ENCODE data around the gene CTNNA2. TPM values are rescaled to one million over a fixed set of nuclear protein-coding genes. Genes with fewer than 3 reads are reported as not detected.

Gene CTNNA2
- total and polyA plus RNA-seq, 11 donors, result 0.20 to 0.81 TPM; not detected in 9

DNA sequence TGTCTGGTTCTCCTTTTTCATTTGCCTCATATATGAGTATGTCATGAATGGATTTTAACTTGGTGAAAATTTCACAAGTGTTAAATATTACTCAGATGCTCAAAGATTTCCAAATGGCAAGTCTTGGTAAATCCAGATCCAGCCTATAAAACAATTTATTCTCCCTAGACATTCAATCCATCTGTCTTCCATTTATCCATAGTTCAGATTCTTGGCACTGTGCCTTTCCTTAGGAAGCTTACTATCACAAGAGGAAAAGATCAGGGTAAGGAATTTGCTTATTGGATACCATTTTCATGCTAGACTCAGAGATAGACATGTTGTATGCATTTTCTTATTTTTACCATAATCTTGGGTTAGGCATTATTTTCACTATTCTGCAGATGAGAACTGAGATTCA is 864.2 kb downstream of the CTNNA2 start:
- no peak overlapping the region for H3K27ac ChIP-seq
- H3K27me3 ChIP-seq, result no peaks in the 10 kb centered on the region
- intact Hi-C loops (cut with DNase I), result no loop called here
- TF ChIP-seq POLR2A (IDR thresholded peaks at IDR 0.05), result no peak
- TF ChIP-seq, protein P1, sequence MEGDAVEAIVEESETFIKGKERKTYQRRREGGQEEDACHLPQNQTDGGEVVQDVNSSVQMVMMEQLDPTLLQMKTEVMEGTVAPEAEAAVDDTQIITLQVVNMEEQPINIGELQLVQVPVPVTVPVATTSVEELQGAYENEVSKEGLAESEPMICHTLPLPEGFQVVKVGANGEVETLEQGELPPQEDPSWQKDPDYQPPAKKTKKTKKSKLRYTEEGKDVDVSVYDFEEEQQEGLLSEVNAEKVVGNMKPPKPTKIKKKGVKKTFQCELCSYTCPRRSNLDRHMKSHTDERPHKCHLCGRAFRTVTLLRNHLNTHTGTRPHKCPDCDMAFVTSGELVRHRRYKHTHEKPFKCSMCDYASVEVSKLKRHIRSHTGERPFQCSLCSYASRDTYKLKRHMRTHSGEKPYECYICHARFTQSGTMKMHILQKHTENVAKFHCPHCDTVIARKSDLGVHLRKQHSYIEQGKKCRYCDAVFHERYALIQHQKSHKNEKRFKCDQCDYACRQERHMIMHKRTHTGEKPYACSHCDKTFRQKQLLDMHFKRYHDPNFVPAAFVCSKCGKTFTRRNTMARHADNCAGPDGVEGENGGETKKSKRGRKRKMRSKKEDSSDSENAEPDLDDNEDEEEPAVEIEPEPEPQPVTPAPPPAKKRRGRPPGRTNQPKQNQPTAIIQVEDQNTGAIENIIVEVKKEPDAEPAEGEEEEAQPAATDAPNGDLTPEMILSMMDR (IDR thresholded peaks at IDR 0.05), result no peak
- H3K4me1 ChIP-seq, result peaks cover 0 to 7% (median 0%) of the 10 kb centered on the region in 12 donors
- DNase-seq, result no peak
- no peak for ATAC-seq
- no peaks in the 10 kb centered on the region for H3K9me3 ChIP-seq
- H3K4me3 ChIP-seq, result no peak overlapping the region
- no peaks in the 10 kb centered on the region for H3K36me3 ChIP-seq

DNA sequence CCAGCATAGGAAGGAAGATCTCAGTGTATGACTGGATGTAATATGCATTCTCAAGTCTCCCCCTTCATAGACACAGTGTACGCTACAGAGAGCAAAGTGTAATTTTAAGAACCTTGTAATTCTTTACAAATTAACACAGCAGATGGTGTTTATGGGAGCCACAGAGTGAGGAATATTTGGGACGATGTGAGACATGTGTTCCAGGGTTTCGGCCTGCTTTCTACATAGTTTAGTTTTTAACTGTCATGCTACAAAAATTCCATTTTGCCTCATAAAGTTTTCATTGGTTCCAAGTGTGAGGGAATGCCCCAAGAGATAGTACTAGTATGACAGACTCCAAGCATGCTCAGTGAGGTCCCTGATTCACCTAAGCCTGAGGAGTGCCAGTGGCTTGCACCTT is 867.9 kb downstream of the CTNNA2 start:
- Histone ChIP-seq H3K4me1 (peaks cover 0 to 5% (median 0%) of the 10 kb centered on the region in 12 donors), H3K36me3 (no peaks in the 10 kb centered on the region), H3K4me3 (no peak overlapping the region), H3K27ac (no peak overlapping the region), H3K9me3 (no peaks in the 10 kb centered on the region), H3K27me3 (no peaks in the 10 kb centered on the region)
- ATAC-seq (no peak), DNase-seq (no peak)
- intact Hi-C loops (cut with DNase I), result no loop called here
- 80 to 86% (median 83%) methylated on average over 3 of the region's 3 CpGs for WGBS, 4 donors
- TF ChIP-seq POLR2A (IDR thresholded peaks at IDR 0.05), result no peak
- TF ChIP-seq, protein P1 (IDR thresholded peaks at IDR 0.05), result no peak

DNA sequence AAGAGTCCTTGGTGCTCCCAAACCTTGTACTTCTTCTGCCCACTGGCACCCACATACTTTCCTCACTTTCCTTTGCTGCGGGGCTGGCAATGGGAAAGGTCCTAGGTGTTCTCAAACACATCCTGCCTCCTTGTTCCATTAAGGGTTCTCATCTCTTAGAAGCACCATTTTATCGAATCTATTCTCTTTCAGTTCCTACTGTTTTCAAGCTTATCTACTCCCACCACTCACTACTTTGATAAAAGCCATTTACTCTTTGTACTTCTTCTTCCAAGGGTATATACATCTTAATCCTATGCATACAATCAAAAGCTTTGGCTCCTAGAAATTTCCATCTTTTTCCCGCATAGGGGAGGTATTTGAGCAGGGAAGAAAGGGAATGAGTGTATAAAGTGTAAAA is 868.8 kb downstream of the CTNNA2 start:
- H3K36me3 ChIP-seq, result no peaks in the 10 kb centered on the region
- TF ChIP-seq POLR2A (IDR thresholded peaks at IDR 0.05), result no peak
- TF ChIP-seq, protein P1 (IDR thresholded peaks at IDR 0.05), result no peak
- no peaks in the 10 kb centered on the region for H3K27me3 ChIP-seq
- ATAC-seq, result no peak
- no peak for DNase-seq
- no peak overlapping the region for H3K4me3 ChIP-seq
- no peaks in the 10 kb centered on the region for H3K9me3 ChIP-seq
- H3K4me1 ChIP-seq, result no peaks in the 10 kb centered on the region
- H3K27ac ChIP-seq, result no peak overlapping the region
- WGBS, 4 donors, result 84 to 91% (median 88%) methylated on average over 3 of the region's 3 CpGs
- intact Hi-C loops (cut with DNase I), result no loop called here

DNA sequence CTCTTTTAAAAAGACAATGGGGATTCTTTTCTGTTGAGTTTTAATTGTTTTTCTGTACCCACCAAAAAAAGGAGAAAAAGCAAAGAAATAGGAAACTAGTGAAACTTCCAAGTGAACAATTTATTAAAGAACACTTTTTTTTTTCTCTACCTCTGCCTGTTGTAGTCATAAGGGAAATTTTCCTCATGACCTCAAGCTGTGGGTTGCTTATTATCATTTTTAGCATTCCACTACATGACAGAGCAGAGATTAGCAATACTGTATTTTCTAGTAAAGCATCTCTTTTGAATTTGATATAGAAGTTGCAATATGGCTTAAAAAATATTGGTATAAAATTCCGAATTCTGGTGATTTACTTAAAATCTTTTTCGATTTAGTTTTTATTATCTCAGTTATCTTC is 879.6 kb downstream of the CTNNA2 start:
- Histone ChIP-seq H3K36me3 (no peaks in the 10 kb centered on the region), H3K27ac (no peak overlapping the region), H3K9me3 (no peaks in the 10 kb centered on the region), H3K27me3 (no peaks in the 10 kb centered on the region), H3K4me1 (no peaks in the 10 kb centered on the region), H3K4me3 (no peak overlapping the region)
- no peak for ATAC-seq
- TF ChIP-seq, protein P1 (IDR thresholded peaks at IDR 0.05), result no peak
- TF ChIP-seq POLR2A (IDR thresholded peaks at IDR 0.05), result no peak
- intact Hi-C loops (cut with DNase I), result no loop called here
- no peak for DNase-seq
- WGBS, 4 donors, result 87 to 94% (median 92%) methylated on average over 2 of the region's 2 CpGs
